Measurements from ENCODE around the gene MTHFSD.

The MTHFSD gene

GRCh38 chr16:86512860-86513470 lies 42.1 kb downstream of the MTHFSD start:
- no peak for DNase-seq (ENCODE audit: low read depth)

GRCh38 chr16:86512301-86512859 lies 42.7 kb downstream of the MTHFSD start:
- no peak for DNase-seq (ENCODE audit: low read depth)

GRCh38 chr16:86511317-86512161 lies 43.5 kb downstream of the MTHFSD start:
- DNase-seq (ENCODE audit: low read depth), result no peak

GRCh38 chr16:86510465-86511261 lies 44.4 kb downstream of the MTHFSD start, which contains the start of gene FOXF1:
Gene FOXF1 (plus strand): TSS chr16:86510527. CDS start chr16:86510570, 43 bp downstream.
- DNase-seq (ENCODE audit: low read depth), result no peak

GRCh38 chr16:86509759-86510464 lies 45.1 kb downstream of the MTHFSD start:
- no peak for DNase-seq (ENCODE audit: low read depth)

GRCh38 chr16:86508947-86509758 lies 45.9 kb downstream of the MTHFSD start:
- DNase-seq (ENCODE audit: low read depth), result no peak

GRCh38 chr16:86508028-86508946 lies 46.7 kb downstream of the MTHFSD start:
- DNase-seq (ENCODE audit: low read depth), result no peak

- DNase-seq (ENCODE audit: low read depth), result no peak
Measured at GRCh38 chr16:86507173-86508027, 47.6 kb downstream of the MTHFSD start.

- no peak for DNase-seq (ENCODE audit: low read depth)
Measured at GRCh38 chr16:86505899-86506864, 48.9 kb downstream of the MTHFSD start.

GRCh38 chr16:86505185-86505898 lies 49.7 kb downstream of the MTHFSD start:
- DNase-seq (ENCODE audit: low read depth), result no peak

GRCh38 chr16:86504315-86505184 lies 50.5 kb downstream of the MTHFSD start:
- no peak for DNase-seq (ENCODE audit: low read depth)

- no peak for DNase-seq (ENCODE audit: low read depth)
Measured at GRCh38 chr16:86503830-86504229, 51.2 kb downstream of the MTHFSD start.

GRCh38 chr16:86502856-86503748 lies 51.9 kb downstream of the MTHFSD start:
- no peak for DNase-seq (ENCODE audit: low read depth)

- no peak for DNase-seq (ENCODE audit: low read depth)
Measured at GRCh38 chr16:86501989-86502855, 52.8 kb downstream of the MTHFSD start.
